MM.1S (cell line): ENCODE data around the gene TMEM156.

Source experiments
- EZH2phosphoT487 ChIP-seq: fragments of 300-600 bp; sonication (generic); IDR thresholded peaks from 2 replicates; pipeline ENCODE4 v1.6.1; 2018; ENCODE audit warnings: antibody characterized with exemption, low read length
- TF ChIP-seq, protein P1 (sequence below): fragments of 300-600 bp; sonication (generic); IDR thresholded peaks from 2 replicates; pipeline ENCODE4 v1.5.1; 2016; ENCODE audit warnings: antibody characterized with exemption, low read length, mixed read lengths

DNA sequence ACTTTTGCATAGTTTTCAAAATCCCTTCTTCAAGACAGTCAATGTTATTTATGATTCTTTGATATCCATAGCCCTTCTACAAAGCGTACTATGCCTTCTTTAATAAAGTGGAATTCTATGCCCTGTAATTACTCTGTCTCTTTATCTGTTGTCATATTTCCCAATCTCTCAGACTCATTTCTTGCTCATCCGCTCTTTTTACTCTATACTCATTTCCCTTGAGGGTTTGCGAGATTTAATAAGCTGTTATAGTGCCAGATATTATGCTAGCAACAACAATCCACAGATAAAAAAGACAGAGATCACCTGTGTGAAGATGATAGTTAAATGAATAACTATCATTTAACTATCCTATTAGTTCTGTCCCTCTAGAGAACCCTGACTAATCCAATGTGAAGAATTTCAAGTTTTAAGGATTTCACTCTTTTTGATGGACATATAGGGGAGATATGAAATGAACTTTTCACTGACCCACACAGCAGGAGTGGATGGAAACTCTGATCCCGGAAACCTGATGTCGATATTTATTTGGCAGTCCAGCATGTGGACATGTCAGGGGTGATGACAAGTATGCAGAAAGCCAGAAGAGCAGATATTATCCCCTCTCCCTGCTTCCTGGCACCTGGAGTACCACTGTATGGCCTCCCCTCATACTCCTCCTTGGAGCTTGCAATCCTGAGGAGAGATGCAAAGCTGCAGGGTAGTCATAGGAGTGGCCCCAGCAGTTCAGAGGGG, 49.7 kb downstream of the TMEM156 start:
- TF ChIP-seq, protein P1, sequence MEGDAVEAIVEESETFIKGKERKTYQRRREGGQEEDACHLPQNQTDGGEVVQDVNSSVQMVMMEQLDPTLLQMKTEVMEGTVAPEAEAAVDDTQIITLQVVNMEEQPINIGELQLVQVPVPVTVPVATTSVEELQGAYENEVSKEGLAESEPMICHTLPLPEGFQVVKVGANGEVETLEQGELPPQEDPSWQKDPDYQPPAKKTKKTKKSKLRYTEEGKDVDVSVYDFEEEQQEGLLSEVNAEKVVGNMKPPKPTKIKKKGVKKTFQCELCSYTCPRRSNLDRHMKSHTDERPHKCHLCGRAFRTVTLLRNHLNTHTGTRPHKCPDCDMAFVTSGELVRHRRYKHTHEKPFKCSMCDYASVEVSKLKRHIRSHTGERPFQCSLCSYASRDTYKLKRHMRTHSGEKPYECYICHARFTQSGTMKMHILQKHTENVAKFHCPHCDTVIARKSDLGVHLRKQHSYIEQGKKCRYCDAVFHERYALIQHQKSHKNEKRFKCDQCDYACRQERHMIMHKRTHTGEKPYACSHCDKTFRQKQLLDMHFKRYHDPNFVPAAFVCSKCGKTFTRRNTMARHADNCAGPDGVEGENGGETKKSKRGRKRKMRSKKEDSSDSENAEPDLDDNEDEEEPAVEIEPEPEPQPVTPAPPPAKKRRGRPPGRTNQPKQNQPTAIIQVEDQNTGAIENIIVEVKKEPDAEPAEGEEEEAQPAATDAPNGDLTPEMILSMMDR = no peak
- TF ChIP-seq EZH2phosphoT487 = no peak
